ENCODE measurements around the gene FUCA2. TPM values are rescaled to one million over a fixed set of nuclear protein-coding genes. Genes with fewer than 3 reads are reported as not detected.

FUCA2 gene
- total RNA-seq, 1 donor from 2014 or later, result 54.8 TPM

DNA sequence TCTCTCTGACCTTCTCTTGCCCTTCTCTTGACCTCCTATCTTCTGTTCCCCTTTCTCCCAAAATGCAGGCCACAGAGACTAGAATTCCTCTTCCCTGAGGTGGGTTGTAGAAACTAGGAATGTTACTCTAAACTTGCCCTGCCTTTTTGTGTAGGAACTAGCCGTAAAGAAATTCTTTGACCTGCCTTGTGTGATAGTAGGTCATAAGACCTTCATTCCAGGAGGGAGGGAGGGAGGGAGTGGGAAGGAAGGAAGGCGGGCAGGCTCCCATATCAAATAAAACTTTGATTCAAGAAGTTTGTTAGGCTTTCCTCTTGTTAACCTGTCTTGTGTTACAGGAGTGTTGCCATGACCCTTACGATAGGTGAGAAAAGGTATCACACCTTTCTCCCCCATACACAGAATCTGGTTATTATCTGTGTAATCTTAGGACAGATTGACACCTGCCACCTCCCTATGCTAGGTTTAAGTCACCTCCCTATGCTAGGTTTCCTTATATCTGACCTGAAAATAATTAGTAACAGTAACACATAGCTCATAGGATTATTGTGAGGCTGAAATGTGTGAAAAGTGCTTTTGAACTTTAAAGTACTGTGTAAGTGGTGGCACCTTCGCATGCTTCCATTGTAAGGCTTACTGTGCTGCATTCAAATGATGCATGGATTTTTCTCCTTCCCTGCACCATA, 32.6 kb upstream of the FUCA2 start:
- TF ChIP-seq, protein P1, sequence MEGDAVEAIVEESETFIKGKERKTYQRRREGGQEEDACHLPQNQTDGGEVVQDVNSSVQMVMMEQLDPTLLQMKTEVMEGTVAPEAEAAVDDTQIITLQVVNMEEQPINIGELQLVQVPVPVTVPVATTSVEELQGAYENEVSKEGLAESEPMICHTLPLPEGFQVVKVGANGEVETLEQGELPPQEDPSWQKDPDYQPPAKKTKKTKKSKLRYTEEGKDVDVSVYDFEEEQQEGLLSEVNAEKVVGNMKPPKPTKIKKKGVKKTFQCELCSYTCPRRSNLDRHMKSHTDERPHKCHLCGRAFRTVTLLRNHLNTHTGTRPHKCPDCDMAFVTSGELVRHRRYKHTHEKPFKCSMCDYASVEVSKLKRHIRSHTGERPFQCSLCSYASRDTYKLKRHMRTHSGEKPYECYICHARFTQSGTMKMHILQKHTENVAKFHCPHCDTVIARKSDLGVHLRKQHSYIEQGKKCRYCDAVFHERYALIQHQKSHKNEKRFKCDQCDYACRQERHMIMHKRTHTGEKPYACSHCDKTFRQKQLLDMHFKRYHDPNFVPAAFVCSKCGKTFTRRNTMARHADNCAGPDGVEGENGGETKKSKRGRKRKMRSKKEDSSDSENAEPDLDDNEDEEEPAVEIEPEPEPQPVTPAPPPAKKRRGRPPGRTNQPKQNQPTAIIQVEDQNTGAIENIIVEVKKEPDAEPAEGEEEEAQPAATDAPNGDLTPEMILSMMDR (conservative IDR thresholded peaks at IDR 0.05; ENCODE audit: low read depth, low read length), result no peak
- no peak for DNase-seq (ENCODE audit: low read depth)
- no peak overlapping the region for H3K4me3 ChIP-seq (ENCODE audit: low read depth, low read length)

DNA sequence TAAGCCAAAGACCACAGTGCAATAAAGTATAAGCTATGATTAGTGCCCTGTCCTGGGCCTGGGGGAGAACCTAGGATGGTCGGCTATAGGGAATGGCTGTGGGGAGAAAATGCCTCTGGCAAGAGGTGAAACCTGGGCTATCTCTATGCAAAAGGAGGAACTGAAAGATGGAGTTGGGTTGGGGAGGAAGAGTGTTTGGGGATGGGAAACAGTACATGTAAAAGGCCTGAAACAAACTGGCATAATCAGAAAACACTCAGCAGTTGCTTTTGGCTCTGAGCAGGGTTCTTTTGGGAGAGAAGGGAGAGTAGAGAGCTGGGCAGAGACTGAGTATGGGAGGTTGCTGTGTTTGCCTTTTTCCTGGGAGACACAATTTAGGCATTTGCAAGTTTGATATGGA, 31.9 kb upstream of the FUCA2 start:
- TF ChIP-seq, protein P1 (conservative IDR thresholded peaks at IDR 0.05; ENCODE audit: low read depth, low read length), result no peak
- no peak overlapping the region for H3K4me3 ChIP-seq (ENCODE audit: low read depth, low read length)
- DNase-seq (ENCODE audit: low read depth), result no peak

DNA sequence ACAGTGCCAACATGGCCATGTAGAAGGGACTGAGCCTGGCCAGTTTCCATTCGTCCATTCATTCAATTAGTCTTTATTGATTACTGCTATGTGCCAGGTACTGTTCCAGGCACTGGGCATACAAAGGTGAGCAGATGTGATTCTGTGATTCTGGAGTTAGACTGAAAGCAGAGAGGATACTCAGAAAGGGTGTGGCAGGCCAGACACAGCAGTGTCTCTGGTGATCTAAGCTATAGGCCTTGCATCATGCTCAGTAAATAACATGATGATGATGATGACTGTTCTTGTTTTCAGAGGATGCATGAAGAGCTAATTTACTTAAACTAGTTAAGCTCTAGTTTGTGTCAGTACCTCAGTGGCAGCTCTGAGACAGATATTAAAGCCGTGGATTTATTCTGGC, 31.4 kb upstream of the FUCA2 start:
- H3K4me3 ChIP-seq (ENCODE audit: low read depth, low read length), result no peak overlapping the region
- no peak for DNase-seq (ENCODE audit: low read depth)
- TF ChIP-seq, protein P1 (conservative IDR thresholded peaks at IDR 0.05; ENCODE audit: low read depth, low read length), result no peak

DNA sequence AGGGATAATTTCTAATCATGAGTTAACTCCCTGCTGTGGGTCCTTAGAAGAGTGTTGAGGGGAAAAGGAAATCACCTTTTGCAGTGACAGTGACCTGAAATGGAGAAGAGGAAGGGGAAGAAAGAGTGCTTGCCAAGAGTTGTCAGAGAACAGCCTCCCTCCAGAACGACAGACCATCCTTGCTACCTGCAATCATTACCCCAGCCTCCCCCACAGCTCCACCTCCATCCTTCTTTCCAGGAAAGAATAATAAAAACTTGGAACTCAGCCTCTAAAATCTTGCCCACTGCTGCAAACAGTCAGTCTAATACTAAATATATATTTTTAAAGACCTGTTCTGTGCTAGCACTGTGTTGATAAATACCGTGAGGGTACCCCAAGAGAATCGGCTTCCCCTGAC, 28.7 kb upstream of the FUCA2 start:
- no peak overlapping the region for H3K4me3 ChIP-seq (ENCODE audit: low read depth, low read length)
- TF ChIP-seq, protein P1 (conservative IDR thresholded peaks at IDR 0.05; ENCODE audit: low read depth, low read length), result no peak
- DNase-seq (ENCODE audit: low read depth), result no peak

DNA sequence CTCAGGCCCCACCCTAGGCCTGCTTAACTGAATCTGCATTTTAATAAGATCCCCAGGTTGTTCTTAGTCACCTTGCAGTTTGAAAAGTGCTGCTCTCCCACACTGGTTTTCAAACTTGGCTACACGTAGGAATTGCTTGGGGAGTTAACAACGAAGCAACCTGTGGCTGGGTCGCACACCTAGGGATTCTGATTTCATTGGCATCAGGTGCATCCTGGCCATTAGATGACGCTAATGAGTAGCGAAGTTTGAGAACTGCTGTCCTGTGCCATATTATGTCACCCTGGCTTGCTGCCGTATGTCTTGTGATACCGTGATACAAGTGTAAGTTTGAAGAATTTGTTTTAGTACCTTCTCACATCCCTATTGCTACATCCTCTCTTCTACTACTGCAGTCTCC, 28.2 kb upstream of the FUCA2 start:
- H3K4me3 ChIP-seq (ENCODE audit: low read depth, low read length), result no peak overlapping the region
- DNase-seq (ENCODE audit: low read depth), result no peak
- TF ChIP-seq, protein P1 (conservative IDR thresholded peaks at IDR 0.05; ENCODE audit: low read depth, low read length), result no peak

DNA sequence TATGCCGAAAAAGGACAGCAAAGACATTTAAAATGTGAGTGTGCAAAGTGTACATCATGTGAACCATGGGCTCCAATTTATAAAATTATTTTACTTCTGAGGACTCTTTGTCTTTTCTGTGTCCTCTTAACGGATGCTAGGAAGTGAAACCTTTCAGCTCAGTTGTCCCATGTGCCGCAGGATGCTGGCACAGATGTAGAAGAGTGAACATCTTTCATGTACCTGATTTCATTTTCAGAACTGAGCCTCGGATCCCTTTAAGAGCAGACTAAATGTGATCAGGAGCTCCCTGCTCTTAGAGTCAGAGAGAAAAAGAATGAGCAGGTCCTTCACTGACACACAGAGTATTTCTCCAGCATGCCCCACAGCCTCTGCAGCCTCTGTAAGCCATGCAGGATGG, 27.6 kb upstream of the FUCA2 start:
- no peak overlapping the region for H3K4me3 ChIP-seq (ENCODE audit: low read depth, low read length)
- no peak for DNase-seq (ENCODE audit: low read depth)
- TF ChIP-seq, protein P1 (conservative IDR thresholded peaks at IDR 0.05; ENCODE audit: low read depth, low read length), result no peak

DNA sequence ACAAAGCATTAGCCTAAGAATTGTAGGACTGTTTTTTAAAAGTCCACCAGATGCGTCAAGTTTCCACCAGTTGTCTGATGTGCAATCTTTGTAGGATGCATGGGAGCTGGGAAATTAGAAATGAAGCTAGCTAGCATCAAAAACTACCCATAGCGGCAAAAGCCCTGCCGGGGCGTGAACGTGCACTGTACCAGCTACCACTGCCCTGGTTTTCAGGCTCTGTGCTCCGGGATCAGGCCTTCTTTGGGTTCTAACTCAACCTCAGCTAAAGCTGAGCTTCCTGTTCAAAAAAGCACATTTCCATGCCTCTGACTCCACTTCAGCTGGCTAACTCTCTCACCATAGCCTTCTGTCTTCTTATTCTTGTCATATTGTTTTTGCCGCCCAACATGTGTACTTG, 26.9 kb upstream of the FUCA2 start:
- no peak for DNase-seq (ENCODE audit: low read depth)
- no peak overlapping the region for H3K4me3 ChIP-seq (ENCODE audit: low read depth, low read length)
- TF ChIP-seq, protein P1 (conservative IDR thresholded peaks at IDR 0.05; ENCODE audit: low read depth, low read length), result no peak

Data from epithelial cell of proximal tubule (primary cell).